ENCODE data around the gene LZIC.

The LZIC gene

GRCh38 chr1:9910423-9911178 lies 32.6 kb downstream of the LZIC start:
- Histone ChIP-seq H3K27me3 (ENCODE audit: control insufficient read depth in 1 of 2, insufficient read depth in 2 of 2, low read length in 2 of 2) (no peaks in the 10 kb centered on the region), H3K4me1 (ENCODE audit: control insufficient read depth, insufficient read depth, low read length) (peaks cover 19% of the 10 kb centered on the region), H3K4me3 (ENCODE audit: low read length in 2 of 2) (peak overlapping the region; percentile 83 to 87), H3K27ac (ENCODE audit: low read length) (peak overlapping the region; percentile 98), H3K36me3 (ENCODE audit: control insufficient read depth in 2 of 2, insufficient read depth in 2 of 2, low read length in 2 of 2) (no peaks in the 10 kb centered on the region), H3K9ac (ENCODE audit: low read length in 2 of 2) (peak overlapping the region; percentile 94 to 97), H3K9me3 (ENCODE audit: control insufficient read depth in 2 of 2, low read length in 2 of 2) (no peaks in the 10 kb centered on the region)

- Histone ChIP-seq H3K9ac (ENCODE audit: low read length in 2 of 2) (peak within 1 kb of the TSS; percentile 94 to 97), H3K36me3 (ENCODE audit: control insufficient read depth in 2 of 2, insufficient read depth in 2 of 2, low read length in 2 of 2) (no peaks in the 10 kb centered on the region), H3K27me3 (ENCODE audit: control insufficient read depth in 1 of 2, insufficient read depth in 2 of 2, low read length in 2 of 2) (no peaks in the 10 kb centered on the region), H3K9me3 (ENCODE audit: control insufficient read depth in 2 of 2, low read length in 2 of 2) (no peaks in the 10 kb centered on the region), H3K4me3 (ENCODE audit: low read length in 2 of 2) (peak within 1 kb of the TSS; percentile 83 to 87), H3K4me1 (ENCODE audit: control insufficient read depth, insufficient read depth, low read length) (peaks cover 19% of the 10 kb centered on the region), H3K27ac (ENCODE audit: low read length) (peak within 1 kb of the TSS; percentile 98)
These were observed 33.1 kb downstream of the LZIC start, which contains the start of gene CTNNBIP1 for GRCh38 chr1:9910076-9910422. CTNNBIP1 (minus strand) TSS chr1:9910269; CDS start chr1:9872064, 38,205 bp downstream.

- H3K9ac ChIP-seq (ENCODE audit: low read length in 2 of 2), result peak overlapping the region; percentile 79 to 83
- H3K9me3 ChIP-seq (ENCODE audit: control insufficient read depth in 2 of 2, low read length in 2 of 2), result no peaks in the 10 kb centered on the region
- peak overlapping the region; percentile 78 to 86 for H3K4me3 ChIP-seq (ENCODE audit: low read length in 2 of 2)
- no peaks in the 10 kb centered on the region for H3K36me3 ChIP-seq (ENCODE audit: control insufficient read depth in 2 of 2, insufficient read depth in 2 of 2, low read length in 2 of 2)
- no peak overlapping the region for H3K27ac ChIP-seq (ENCODE audit: low read length)
- H3K4me1 ChIP-seq (ENCODE audit: control insufficient read depth, insufficient read depth, low read length), result peaks cover 19% of the 10 kb centered on the region
- no peaks in the 10 kb centered on the region for H3K27me3 ChIP-seq (ENCODE audit: control insufficient read depth in 1 of 2, insufficient read depth in 2 of 2, low read length in 2 of 2)
These were observed 33.8 kb downstream of the LZIC start for GRCh38 chr1:9909234-9910046.

GRCh38 chr1:9908871-9909233 lies 34.3 kb downstream of the LZIC start:
- peak overlapping the region; percentile 79 to 83 for H3K9ac ChIP-seq (ENCODE audit: low read length in 2 of 2)
- peaks cover 19% of the 10 kb centered on the region for H3K4me1 ChIP-seq (ENCODE audit: control insufficient read depth, insufficient read depth, low read length)
- H3K27ac ChIP-seq (ENCODE audit: low read length), result no peak overlapping the region
- no peaks in the 10 kb centered on the region for H3K9me3 ChIP-seq (ENCODE audit: control insufficient read depth in 2 of 2, low read length in 2 of 2)
- no peaks in the 10 kb centered on the region for H3K36me3 ChIP-seq (ENCODE audit: control insufficient read depth in 2 of 2, insufficient read depth in 2 of 2, low read length in 2 of 2)
- peak overlapping the region; percentile 78 to 86 for H3K4me3 ChIP-seq (ENCODE audit: low read length in 2 of 2)
- H3K27me3 ChIP-seq (ENCODE audit: control insufficient read depth in 1 of 2, insufficient read depth in 2 of 2, low read length in 2 of 2), result no peaks in the 10 kb centered on the region

- H3K9me3 ChIP-seq (ENCODE audit: control insufficient read depth in 2 of 2, low read length in 2 of 2), result no peaks in the 10 kb centered on the region
- H3K27me3 ChIP-seq (ENCODE audit: control insufficient read depth in 1 of 2, insufficient read depth in 2 of 2, low read length in 2 of 2), result no peaks in the 10 kb centered on the region
- peaks cover 20% of the 10 kb centered on the region for H3K4me1 ChIP-seq (ENCODE audit: control insufficient read depth, insufficient read depth, low read length)
- H3K9ac ChIP-seq (ENCODE audit: low read length in 2 of 2), result no peak overlapping the region
- no peaks in the 10 kb centered on the region for H3K36me3 ChIP-seq (ENCODE audit: control insufficient read depth in 2 of 2, insufficient read depth in 2 of 2, low read length in 2 of 2)
- H3K27ac ChIP-seq (ENCODE audit: low read length), result no peak overlapping the region
- H3K4me3 ChIP-seq (ENCODE audit: low read length in 2 of 2), result no peak overlapping the region
These were observed 35.8 kb downstream of the LZIC start for GRCh38 chr1:9907441-9907840.

- Histone ChIP-seq H3K36me3 (ENCODE audit: control insufficient read depth in 2 of 2, insufficient read depth in 2 of 2, low read length in 2 of 2) (no peaks in the 10 kb centered on the region), H3K27ac (ENCODE audit: low read length) (no peak overlapping the region), H3K4me1 (ENCODE audit: control insufficient read depth, insufficient read depth, low read length) (peaks cover 22% of the 10 kb centered on the region), H3K9me3 (ENCODE audit: control insufficient read depth in 2 of 2, low read length in 2 of 2) (no peaks in the 10 kb centered on the region), H3K9ac (ENCODE audit: low read length in 2 of 2) (no peak overlapping the region), H3K4me3 (ENCODE audit: low read length in 2 of 2) (no peak overlapping the region), H3K27me3 (ENCODE audit: control insufficient read depth in 1 of 2, insufficient read depth in 2 of 2, low read length in 2 of 2) (no peaks in the 10 kb centered on the region)
These were observed 36.7 kb downstream of the LZIC start for GRCh38 chr1:9906466-9906865.

GRCh38 chr1:9905010-9905409 lies 38.2 kb downstream of the LZIC start:
- no peak overlapping the region for H3K27ac ChIP-seq (ENCODE audit: low read length)
- H3K27me3 ChIP-seq (ENCODE audit: control insufficient read depth in 1 of 2, insufficient read depth in 2 of 2, low read length in 2 of 2), result no peaks in the 10 kb centered on the region
- H3K9ac ChIP-seq (ENCODE audit: low read length in 2 of 2), result no peak overlapping the region
- no peaks in the 10 kb centered on the region for H3K36me3 ChIP-seq (ENCODE audit: control insufficient read depth in 2 of 2, insufficient read depth in 2 of 2, low read length in 2 of 2)
- H3K9me3 ChIP-seq (ENCODE audit: control insufficient read depth in 2 of 2, low read length in 2 of 2), result no peaks in the 10 kb centered on the region
- H3K4me3 ChIP-seq (ENCODE audit: low read length in 2 of 2), result no peak overlapping the region
- H3K4me1 ChIP-seq (ENCODE audit: control insufficient read depth, insufficient read depth, low read length), result peaks cover 18% of the 10 kb centered on the region

GRCh38 chr1:9904596-9904995 lies 38.6 kb downstream of the LZIC start:
- Histone ChIP-seq H3K9ac (ENCODE audit: low read length in 2 of 2) (no peak overlapping the region), H3K36me3 (ENCODE audit: control insufficient read depth in 2 of 2, insufficient read depth in 2 of 2, low read length in 2 of 2) (no peaks in the 10 kb centered on the region), H3K27me3 (ENCODE audit: control insufficient read depth in 1 of 2, insufficient read depth in 2 of 2, low read length in 2 of 2) (no peaks in the 10 kb centered on the region), H3K9me3 (ENCODE audit: control insufficient read depth in 2 of 2, low read length in 2 of 2) (no peaks in the 10 kb centered on the region), H3K27ac (ENCODE audit: low read length) (no peak overlapping the region), H3K4me1 (ENCODE audit: control insufficient read depth, insufficient read depth, low read length) (peaks cover 18% of the 10 kb centered on the region), H3K4me3 (ENCODE audit: low read length in 2 of 2) (no peak overlapping the region)

GRCh38 chr1:9903801-9904527 lies 39.2 kb downstream of the LZIC start:
- no peaks in the 10 kb centered on the region for H3K9me3 ChIP-seq (ENCODE audit: control insufficient read depth in 2 of 2, low read length in 2 of 2)
- no peaks in the 10 kb centered on the region for H3K36me3 ChIP-seq (ENCODE audit: control insufficient read depth in 2 of 2, insufficient read depth in 2 of 2, low read length in 2 of 2)
- H3K27ac ChIP-seq (ENCODE audit: low read length), result no peak overlapping the region
- no peak overlapping the region for H3K9ac ChIP-seq (ENCODE audit: low read length in 2 of 2)
- no peaks in the 10 kb centered on the region for H3K27me3 ChIP-seq (ENCODE audit: control insufficient read depth in 1 of 2, insufficient read depth in 2 of 2, low read length in 2 of 2)
- H3K4me1 ChIP-seq (ENCODE audit: control insufficient read depth, insufficient read depth, low read length), result peaks cover 12% of the 10 kb centered on the region
- H3K4me3 ChIP-seq (ENCODE audit: low read length in 2 of 2), result no peak overlapping the region

- Histone ChIP-seq H3K36me3 (ENCODE audit: control insufficient read depth in 2 of 2, insufficient read depth in 2 of 2, low read length in 2 of 2) (no peaks in the 10 kb centered on the region), H3K27me3 (ENCODE audit: control insufficient read depth in 1 of 2, insufficient read depth in 2 of 2, low read length in 2 of 2) (no peaks in the 10 kb centered on the region), H3K4me3 (ENCODE audit: low read length in 2 of 2) (no peak overlapping the region), H3K27ac (ENCODE audit: low read length) (no peak overlapping the region), H3K9me3 (ENCODE audit: control insufficient read depth in 2 of 2, low read length in 2 of 2) (no peaks in the 10 kb centered on the region), H3K4me1 (ENCODE audit: control insufficient read depth, insufficient read depth, low read length) (peaks cover 7% of the 10 kb centered on the region), H3K9ac (ENCODE audit: low read length in 2 of 2) (no peak overlapping the region)
These were observed 41.1 kb downstream of the LZIC start for GRCh38 chr1:9902060-9902452.
